HG02852 (cell line): ENCODE measurements around the gene TDRD12.
"Not testable (repeated sequence)": the region's sequence is repeated elsewhere in the genome, so short reads cannot be mapped to it uniquely, and the experiment has no call there.

ENCODE experiments used
- ATAC-seq: cut with Tn5 transposase; IDR thresholded peaks from one replicate; pipeline ENCODE4 v1.9.1; 2021; ENCODE audit warnings: mild to moderate bottlenecking, moderate library complexity; ENCODE audit not compliant: unreplicated experiment

The TDRD12 gene

GRCh38 chr19:32693151-32694108 lies 26.1 kb upstream of the TDRD12 start:
- not testable (repeated sequence) for ATAC-seq

- ATAC-seq, result not testable (repeated sequence)
These were observed 25.3 kb upstream of the TDRD12 start for GRCh38 chr19:32694316-32694715.

DNA sequence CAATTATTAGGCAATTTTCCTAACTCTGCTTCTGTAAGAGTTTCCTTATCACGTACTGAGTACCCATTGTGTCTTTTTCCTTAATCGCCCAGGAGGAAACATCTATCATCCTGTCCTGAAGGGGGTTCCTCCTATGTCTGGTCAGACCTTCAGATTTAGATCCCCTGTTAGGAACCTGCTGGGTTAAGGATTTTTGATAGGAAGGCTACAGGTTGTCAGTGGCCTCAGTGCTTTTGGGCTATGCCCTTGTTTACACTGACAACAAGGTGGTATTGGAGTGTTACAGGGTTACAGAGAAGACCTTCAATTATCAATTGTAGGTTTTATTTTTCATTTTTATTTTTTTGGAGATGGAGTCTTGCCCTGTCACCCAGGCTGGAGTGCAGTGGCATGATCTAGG lies 24.7 kb upstream of the TDRD12 start:
- not testable (repeated sequence) for ATAC-seq

DNA sequence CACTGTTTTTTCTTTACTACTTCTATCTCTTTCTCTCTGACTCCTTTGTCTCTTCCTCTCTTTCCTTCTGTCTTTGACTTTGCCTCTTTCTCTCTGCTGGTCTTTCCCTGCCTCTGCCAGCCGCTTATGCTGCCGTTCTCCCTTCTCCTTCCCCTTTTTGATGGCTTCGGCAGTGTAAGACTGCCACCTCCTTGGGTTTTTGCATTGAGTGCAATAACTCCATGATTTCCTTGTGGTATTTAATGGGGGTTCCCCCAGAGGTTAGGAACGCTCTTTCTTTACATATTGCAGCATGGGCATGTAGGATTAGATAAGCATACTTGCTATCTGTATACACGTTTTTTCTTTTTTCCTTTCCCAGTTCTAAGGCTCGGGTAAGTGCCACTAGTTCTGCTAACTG lies 24.1 kb upstream of the TDRD12 start:
- ATAC-seq, result not testable (repeated sequence)

DNA sequence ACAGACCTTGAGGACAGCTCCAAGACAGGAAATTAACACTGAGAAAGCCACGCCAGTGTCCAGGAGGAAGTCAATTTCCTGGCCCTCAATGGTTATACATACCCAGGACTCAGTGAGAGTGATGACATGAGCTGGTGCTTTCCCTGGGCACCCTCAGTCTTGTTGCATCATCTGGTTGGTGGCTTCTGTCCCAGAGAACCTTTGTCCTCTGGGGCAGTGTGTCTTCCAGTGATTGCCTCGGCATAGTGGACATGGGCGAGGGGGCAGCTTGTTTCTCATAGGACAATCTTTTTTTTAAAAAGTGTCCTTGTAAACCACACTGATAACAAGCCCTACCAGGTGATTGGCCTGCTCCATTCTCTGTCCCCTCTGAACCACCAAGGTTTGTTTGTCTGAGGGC lies 22.8 kb upstream of the TDRD12 start:
- ATAC-seq, result not testable (repeated sequence)

GRCh38 chr19:32700129-32700528 lies 19.4 kb upstream of the TDRD12 start:
- ATAC-seq, result not testable (repeated sequence)

DNA sequence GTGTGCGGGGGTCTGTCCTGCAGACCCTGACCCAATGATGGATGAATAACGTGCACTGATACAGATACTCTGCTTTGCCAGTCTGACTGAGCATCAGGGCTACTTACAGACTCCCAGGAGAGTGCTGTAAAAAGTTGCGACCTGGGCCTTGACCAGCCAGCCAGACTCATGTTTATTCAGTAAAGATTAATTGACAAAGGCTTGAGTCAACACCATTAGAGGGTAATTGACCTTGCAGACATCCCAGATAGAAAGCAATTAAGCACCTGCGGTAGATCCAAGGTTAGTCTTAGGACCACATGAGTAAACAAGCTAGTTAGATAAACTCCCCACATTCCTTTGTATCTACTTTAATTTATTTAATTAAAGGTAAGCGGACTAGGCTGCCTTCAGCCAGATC lies 17.6 kb upstream of the TDRD12 start:
- ATAC-seq, result no peak

DNA sequence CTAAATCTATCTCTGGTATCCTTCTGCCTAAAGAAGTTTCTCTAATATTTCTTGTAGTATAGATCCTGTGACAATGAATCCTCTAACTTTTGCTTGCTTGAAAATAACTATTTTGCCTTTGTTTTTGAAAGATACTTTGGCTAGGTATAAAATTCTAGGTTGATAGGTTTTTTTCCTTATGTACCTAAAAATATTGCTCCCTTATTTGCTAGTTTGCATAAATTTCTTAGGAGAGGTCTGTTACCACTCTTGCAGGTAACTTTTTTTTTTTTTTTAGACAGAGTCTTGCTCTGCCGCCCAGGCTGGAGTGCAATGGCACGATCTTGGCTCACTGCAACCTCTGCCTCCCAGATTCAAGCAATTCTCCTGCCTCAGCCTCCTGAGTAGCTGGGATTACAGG lies 15.6 kb upstream of the TDRD12 start:
- ATAC-seq, result not testable (repeated sequence)

GRCh38 chr19:32708457-32708856 lies 11.1 kb upstream of the TDRD12 start:
- no peak for ATAC-seq

DNA sequence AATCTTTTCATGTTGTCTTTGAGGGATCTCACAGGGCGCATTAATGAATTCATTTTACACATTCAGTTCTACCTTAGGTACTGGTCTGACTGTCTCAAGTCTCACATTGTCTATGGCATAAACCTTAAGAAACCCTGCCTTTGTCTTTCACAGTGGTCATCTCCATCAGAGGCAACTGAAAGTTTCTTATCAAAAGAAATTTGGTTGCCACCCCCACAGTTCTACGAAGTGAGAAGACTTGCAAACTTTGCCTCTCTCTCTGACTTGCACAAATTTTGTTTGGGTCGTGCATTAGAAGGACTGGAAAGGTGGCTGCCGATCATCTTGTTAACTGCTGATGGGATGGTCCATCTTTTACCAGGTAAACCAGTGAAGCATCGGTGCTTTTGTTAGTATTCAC lies 10.5 kb upstream of the TDRD12 start:
- no peak for ATAC-seq

DNA sequence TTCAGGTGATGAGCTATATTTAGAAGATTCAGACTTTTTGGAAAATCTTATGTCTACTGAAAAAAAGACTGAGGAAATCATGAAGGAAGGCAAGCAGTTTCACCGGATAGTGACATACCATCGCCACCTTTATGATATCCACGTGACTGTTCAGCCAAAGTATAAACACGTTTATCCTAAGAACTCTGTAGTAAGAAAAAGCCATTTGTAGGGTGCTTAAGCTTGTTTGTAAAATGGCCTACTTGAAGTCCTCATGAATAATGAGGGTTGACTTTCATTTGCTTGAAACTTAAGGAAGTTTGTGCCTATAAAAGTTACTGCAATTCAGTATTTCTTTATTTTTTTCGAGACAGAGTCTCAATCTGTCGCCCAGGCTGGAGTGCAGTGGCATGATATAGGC lies 7.8 kb upstream of the TDRD12 start:
- ATAC-seq, result no peak

DNA sequence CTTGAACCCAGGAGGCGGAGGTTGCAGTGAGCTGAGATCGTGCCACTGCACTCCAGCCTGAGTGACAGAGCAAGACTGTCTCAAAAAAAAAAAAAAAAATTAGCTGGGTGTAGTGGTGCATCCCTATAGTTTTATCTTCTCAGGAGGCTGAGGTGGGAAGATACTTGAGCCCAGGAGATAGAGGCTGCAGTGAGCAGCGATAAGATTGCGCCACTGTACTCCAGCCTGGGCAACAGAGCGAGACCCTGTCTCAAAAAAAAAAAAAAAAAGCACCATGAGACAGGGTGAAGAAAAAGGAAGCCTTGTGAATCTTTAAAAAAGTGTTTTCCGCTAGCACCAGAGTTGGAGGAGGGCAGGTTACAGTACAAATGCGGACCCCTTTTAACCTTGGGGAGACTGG lies 3.4 kb upstream of the TDRD12 start:
- not testable (repeated sequence) for ATAC-seq

DNA sequence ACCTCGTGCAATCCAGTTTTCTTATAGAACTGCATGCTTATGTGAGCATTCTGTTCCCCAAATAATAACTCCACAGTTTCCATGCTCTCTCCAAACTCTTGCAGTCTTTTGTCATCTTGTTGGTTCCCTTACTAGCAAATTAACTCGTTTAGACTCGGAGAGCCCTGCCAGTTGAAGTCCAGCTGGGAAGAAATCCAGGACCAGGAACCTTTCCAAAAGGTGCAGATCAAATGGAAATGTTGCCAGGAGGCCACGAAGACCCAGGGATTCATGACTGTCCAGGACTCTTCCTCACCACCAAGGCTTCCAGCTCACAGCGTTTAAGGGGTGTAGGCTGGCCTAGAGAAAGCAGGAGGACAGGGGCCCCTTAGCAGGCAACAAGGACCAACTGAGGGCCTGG lies 2.1 kb upstream of the TDRD12 start:
- ATAC-seq, result no peak

DNA sequence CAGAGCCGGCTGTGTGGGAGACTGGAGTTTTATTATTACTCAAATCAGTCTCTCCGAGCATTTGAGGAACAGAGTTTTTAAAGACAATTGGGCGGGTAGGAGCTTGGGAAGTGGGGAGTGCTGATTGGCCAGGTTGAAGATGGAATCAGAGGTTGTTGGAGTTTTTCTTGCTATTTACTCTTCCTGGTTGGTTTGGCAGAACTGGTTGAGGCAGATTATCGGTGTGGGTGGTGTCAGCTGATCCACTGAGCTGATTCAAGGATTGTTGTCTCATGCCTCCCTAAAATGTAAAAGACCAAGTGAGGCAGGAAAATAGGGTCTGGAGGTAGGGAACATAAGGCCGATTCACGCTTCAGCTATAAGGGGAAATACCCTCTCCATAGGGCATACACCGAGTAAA lies 1.3 kb upstream of the TDRD12 start:
- ATAC-seq, result no peak

- no peak for ATAC-seq
These were observed 809 bp downstream of the TDRD12 start for GRCh38 chr19:32720216-32720935.

GRCh38 chr19:32720936-32721250 lies 1.3 kb downstream of the TDRD12 start:
- ATAC-seq, result no peak

GRCh38 chr19:32735936-32736335 lies 16.4 kb downstream of the TDRD12 start:
- ATAC-seq, result no peak

DNA sequence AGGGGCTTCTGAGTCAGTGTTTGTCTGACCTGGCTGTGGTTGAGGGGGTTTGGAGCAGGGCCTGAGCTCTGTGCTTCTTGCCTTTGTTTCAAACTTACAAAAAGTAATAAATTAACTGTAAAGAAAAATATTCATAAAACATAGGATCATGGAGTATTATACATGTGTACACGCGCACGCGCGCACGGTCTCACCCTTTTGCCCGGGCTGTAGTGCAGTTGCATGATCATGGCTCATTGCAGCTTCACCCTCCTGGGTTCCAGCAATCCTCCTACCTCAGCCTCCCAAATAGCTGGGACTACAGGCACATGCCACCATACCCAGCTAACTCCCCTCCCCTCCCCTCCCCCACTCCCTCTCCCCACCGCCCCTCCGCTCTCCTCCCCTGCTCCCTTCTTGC lies 23.5 kb downstream of the TDRD12 start:
- ATAC-seq, result no peak

DNA sequence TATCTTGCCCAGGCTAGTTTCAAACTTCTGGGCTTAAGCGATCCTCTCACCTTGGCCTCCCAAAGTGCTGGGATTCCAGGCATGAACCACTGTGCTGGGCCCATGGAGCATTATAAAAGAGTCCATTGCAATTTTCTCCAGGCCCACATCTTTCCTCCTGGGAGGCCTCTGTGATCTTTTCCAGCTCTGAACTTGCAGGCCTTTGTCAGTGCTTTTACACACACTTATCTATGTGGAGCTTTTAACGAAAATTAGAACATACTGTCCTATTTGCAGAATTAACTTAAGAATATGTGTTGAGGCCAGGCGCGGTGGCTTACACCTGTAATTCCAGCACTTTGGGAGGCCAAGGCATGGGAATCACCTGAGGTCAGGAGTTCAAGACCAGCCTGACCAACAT lies 23.9 kb downstream of the TDRD12 start:
- no peak for ATAC-seq

- ATAC-seq, result no peak
These were observed 25.2 kb downstream of the TDRD12 start for GRCh38 chr19:32744555-32745325.

DNA sequence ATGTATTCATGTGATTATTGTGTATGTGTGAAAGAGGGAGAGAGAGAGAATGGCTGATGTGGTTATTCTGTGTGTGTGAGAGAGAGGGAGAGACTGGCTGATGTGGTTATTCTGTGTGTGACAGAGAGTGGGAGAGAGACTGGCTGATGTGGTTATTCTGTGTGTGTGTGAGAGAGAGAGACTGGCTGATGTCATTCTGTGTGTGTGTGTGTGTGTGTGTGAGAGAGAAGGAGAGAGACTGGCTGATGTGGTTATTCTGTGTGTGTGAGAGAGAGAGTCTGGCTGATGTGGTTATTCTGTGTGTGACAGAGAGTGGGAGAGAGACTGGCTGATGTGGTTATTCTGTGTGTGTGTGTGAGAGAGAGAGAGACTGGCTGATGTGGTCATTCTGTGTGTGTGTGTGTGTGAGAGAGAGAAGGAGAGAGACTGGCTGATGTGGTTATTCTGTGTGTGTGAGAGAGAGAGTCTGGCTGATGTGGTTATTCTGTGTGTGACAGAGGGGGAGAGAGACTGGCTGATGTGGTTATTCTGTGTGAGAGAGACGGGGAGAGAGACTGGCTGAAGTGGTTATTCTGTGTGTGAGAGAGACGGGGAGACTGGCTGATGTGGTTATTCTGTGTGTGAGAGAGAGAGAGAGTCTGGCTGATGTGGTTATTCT lies 26.2 kb downstream of the TDRD12 start:
- not testable (repeated sequence) for ATAC-seq
